ENCODE data around the gene PTPRZ1. TPM values are rescaled to one million over a fixed set of nuclear protein-coding genes. Genes with fewer than 3 reads are reported as not detected.

PTPRZ1 gene
- total RNA-seq, 1 donor from 2014 or later: not detected

DNA sequence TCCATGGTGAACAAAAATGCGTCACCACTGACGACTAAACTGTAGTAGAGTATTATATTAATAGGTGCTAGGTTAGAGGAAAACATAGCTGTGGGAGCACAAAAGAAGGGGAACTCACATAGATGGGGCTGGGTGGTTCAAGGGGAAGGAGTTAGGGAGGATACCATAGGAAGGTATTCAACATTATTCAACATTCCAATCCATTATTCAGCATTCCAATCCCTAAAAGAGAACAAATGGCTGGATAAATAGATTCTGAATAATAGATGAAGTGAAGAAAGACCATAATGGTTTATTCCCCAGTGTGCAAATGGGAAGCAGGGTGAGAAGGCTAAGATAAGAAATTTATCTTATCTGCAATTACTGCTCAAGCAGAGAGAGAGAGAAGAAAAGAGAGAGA, 209.7 kb downstream of the PTPRZ1 start:
- TF ChIP-seq, protein P1, sequence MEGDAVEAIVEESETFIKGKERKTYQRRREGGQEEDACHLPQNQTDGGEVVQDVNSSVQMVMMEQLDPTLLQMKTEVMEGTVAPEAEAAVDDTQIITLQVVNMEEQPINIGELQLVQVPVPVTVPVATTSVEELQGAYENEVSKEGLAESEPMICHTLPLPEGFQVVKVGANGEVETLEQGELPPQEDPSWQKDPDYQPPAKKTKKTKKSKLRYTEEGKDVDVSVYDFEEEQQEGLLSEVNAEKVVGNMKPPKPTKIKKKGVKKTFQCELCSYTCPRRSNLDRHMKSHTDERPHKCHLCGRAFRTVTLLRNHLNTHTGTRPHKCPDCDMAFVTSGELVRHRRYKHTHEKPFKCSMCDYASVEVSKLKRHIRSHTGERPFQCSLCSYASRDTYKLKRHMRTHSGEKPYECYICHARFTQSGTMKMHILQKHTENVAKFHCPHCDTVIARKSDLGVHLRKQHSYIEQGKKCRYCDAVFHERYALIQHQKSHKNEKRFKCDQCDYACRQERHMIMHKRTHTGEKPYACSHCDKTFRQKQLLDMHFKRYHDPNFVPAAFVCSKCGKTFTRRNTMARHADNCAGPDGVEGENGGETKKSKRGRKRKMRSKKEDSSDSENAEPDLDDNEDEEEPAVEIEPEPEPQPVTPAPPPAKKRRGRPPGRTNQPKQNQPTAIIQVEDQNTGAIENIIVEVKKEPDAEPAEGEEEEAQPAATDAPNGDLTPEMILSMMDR (conservative IDR thresholded peaks at IDR 0.05; ENCODE audit: low read depth, low read length): no peak
- no peak for DNase-seq (ENCODE audit: low read depth)
- H3K4me3 ChIP-seq (ENCODE audit: low read depth, low read length): no peak overlapping the region

DNA sequence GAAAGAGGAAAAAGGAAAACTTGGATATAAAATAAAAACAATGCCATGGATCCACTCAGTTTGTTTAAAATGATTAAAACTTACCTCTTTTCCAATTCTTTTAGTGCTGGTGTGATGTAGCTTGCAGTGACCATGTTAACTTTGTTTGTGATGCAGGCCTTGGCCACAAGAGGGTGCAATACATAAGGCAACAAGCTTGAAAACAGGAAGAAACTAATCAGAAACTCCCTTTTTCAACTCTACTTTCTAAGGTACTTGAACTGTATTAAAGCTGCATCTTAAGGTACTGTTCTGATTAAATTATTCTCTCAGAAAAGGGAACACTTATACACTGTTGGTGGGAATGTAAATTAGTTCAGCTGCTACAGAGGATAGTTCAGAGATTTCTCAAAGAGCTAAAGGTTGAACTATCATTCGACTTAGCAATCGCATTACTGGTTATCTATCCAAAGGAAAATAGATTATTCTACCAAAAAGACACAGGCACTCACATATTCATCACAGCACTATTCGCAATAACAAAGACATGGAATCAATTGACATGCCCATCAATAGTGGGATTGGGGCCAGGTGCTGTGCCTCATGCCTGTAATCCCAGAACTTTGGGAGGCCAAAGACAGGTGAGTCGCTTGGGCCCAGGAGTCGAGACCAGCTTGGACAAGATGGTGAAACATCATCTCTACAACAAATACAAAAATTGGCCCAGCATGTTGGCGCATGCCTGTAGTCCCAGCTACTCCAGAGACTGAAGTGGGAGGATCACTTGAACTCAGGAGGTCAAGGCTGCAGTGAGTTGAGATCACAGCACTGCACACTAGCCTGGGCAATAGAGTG, 220.2 kb downstream of the PTPRZ1 start:
- TF ChIP-seq, protein P1 (conservative IDR thresholded peaks at IDR 0.05; ENCODE audit: low read depth, low read length): peak; percentile 97
- DNase-seq (ENCODE audit: low read depth): peak; percentile 39
- H3K4me3 ChIP-seq (ENCODE audit: low read depth, low read length): no peak overlapping the region

- H3K4me3 ChIP-seq (ENCODE audit: low read depth, low read length): no peak overlapping the region
- TF ChIP-seq, protein P1 (conservative IDR thresholded peaks at IDR 0.05; ENCODE audit: low read depth, low read length): no peak
- DNase-seq (ENCODE audit: low read depth): no peak
Observed at GRCh38 chr7:122094549-122094948, 221.6 kb downstream of the PTPRZ1 start.

- no peak overlapping the region for H3K4me3 ChIP-seq (ENCODE audit: low read depth, low read length)
- TF ChIP-seq, protein P1 (conservative IDR thresholded peaks at IDR 0.05; ENCODE audit: low read depth, low read length): no peak
- DNase-seq (ENCODE audit: low read depth): no peak
Observed at GRCh38 chr7:122095642-122096041, 222.7 kb downstream of the PTPRZ1 start.

DNA sequence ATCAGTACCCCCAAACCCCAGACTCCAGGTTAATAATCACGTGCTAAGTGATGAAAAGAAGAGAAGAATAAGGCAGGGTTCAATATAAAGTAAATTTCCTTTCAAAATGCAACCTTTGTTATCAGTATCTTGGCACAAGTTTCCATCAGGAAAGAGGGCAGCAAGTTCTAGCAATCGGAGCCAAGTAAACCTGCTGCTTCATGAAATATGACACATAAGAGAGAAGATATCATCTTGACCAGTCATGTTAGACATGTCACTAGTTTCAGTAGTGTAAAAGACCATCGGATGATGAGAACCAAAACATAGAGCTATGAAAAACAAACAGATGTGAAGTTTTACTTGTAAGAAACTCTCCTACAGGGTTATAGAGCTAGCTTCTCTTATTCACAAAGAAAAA, 227.1 kb downstream of the PTPRZ1 start:
- DNase-seq (ENCODE audit: low read depth): no peak
- no peak overlapping the region for H3K4me3 ChIP-seq (ENCODE audit: low read depth, low read length)
- TF ChIP-seq, protein P1 (conservative IDR thresholded peaks at IDR 0.05; ENCODE audit: low read depth, low read length): no peak

DNA sequence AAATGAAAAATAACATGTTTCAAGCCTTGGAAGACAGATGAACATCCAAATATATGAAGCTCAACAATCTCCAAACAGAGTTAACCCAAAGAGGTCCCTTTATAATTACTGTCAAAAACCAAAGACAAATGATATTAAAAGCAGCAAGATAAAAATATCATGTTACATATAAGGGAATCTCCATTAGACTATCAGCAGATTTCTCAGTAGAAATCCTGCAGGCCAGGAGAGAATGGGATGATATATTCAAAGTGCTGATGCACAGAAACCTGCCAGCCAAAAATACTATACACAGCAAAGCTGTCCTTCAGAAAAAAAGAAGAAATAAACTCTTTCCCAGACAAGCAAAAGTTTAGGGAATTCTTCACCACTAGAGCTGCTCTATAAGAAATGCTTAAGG, 230.1 kb downstream of the PTPRZ1 start:
- no peak for DNase-seq (ENCODE audit: low read depth)
- no peak overlapping the region for H3K4me3 ChIP-seq (ENCODE audit: low read depth, low read length)
- TF ChIP-seq, protein P1 (conservative IDR thresholded peaks at IDR 0.05; ENCODE audit: low read depth, low read length): no peak

All from epithelial cell of proximal tubule (primary cell).